Measurements from ENCODE around the gene SERBP1.
"Not testable (repeated sequence)": the region's sequence is repeated elsewhere in the genome, so short reads cannot be mapped to it uniquely, and the experiment has no call there.

Gene SERBP1

DNA sequence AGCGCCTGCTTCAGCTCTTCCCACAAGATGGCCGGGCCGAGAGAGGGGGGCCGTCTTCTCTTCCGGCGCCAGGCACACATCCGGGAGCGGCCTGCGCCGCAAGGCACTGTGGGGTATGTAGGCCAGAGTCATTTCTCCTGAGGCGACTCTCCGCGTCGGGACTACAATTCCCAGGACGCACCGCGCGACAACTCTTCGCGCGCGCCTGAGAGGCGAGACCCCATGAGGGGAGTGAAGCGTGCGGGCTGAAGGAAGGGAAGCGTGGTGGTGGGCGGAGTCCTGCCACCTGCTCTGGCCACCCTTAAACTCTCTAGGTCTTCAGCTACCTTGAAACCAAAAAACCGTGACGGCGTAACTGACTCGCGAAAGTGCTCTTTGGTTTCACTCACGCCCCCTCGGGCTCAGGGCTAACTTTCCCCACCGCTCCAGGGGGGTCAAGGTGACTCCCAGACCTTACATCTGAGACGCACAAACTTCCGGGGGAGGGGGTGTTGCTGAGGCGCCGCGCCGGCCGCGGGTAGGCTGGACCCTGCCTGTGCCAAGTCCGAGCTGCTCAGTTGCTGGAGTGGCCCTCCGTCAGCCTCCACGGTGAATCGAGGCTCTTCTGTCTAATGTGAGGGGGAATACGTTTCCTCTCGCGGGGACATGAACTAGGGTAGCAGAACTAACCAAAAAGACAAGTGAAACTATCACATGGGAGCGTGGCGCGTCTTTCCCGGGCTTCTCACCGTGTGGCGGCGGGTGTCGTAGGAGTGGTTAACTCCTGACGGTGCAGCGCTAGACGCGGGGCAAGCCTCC lies at the start of gene SERBP1:
Gene SERBP1 (minus strand): TSS at position 45 of the 798 bp plus-strand sequence. CDS start 102 bp downstream, outside the sequence.
- peak; percentile 99 for DNase-seq

DNA sequence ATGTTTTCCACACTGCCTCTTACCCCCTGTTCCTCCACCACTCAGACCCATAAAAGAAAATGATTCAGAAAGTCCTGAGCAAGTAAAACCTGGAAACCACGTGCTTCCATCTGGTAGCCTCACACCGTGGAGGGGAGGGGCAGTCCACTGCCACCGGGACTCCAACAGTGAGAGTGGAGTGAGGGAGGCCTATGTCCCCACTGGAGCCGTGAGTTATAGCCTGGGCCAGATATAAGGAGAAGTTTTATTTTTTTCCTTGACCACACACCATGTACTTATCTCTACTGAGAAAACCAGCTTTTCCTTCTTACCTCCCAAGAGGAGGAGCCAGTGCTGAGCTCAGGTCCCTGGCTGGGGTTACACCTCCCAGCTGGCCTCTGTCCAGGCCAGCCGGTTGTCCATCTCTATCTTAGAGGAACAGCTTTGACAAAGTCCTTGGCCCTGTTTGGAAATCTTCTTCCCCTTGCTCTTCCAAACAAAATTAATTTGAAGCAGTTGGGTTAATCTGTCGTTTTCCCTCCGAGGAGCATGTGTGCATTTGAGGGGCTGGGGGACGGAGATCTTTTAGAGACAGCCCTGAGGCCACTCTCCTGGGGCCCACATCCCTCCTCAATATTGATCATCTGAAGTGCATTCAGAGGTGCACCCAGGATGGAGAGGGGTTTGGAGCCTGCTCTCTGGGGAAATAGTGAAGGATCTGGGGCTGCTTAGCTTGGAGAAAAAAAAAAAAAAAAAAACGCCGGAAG lies 49.1 kb upstream of the SERBP1 start:
- no peak for DNase-seq

DNA sequence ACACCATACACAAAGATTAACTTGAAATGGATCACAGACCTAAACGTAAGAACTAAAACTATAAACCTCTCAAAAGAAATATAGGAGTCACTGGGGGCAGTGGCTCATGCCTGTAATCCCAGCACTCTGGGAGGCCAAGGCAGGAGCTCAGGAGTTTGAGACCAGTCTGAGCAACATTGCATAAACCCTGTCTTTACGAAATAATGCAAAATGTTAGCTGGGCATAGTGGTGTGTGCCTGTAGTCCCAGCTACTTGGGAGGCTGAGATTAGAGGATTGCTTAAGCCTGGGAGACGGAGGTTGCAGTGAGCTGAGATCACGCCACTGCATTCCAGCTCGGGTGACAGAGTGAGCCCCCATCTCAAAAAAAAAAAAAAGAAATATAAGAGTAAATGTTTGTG lies 46.7 kb upstream of the SERBP1 start:
- no peak for DNase-seq

DNA sequence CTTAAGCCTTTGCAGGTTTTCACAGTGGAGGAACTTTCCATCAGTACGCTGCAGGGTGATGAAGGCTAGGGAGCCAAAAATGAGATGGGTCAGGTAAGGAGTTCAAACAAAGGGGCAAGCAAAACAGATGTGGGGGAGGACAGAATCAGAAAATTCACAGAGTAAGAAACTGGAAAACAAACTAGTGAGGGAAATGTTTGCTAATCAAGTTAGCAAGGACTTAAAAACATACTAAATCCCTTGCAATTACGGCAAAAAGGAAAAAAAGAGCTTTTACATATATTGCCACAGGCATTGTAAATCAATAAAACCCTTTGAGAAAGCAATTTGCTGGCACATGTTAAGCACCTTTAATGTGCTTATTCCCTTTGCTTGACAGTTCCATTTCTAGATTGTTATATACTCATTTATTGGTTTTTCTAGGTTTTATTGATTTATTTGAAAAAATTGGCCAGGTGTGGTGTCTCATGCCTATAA lies 45.8 kb upstream of the SERBP1 start:
- no peak for DNase-seq

DNA sequence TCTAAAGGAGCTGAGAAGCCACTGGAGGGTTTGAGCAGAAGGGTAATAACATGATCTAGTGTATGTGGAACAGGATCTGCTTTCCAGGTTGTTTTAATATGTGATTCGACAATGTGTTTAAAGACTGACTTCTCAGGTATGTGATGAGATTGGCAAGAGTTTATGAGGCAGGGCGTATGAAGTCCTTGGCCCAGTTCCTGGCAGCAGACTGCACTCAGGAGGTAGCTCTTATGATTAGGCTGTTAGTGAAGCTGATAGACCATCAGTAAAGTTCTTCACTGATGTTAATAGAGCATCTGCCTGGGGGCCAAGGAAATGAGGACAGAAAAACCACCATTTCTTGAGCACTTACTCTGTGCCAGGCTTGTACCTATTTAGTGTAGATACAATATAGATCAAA lies 41.9 kb upstream of the SERBP1 start:
- DNase-seq, result no peak

DNA sequence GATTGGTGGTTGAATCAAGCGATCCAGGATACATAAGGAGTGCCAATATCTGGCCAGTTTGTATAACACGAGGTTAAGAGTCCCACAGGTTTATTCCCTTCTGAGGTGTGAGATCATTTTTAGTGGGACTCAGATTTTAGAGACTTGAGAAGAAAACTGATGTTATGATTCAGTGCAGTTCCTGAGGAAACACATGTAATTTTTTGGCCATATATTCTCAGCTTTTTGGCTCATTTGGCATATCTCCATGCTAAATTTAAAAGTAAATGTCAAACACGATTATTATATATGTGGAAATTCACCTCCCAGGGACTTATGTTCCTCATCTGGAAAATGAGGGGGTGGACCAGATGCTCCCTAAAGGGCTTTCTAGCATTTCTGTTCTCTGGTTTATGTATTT lies 39.2 kb upstream of the SERBP1 start:
- no peak for DNase-seq

DNA sequence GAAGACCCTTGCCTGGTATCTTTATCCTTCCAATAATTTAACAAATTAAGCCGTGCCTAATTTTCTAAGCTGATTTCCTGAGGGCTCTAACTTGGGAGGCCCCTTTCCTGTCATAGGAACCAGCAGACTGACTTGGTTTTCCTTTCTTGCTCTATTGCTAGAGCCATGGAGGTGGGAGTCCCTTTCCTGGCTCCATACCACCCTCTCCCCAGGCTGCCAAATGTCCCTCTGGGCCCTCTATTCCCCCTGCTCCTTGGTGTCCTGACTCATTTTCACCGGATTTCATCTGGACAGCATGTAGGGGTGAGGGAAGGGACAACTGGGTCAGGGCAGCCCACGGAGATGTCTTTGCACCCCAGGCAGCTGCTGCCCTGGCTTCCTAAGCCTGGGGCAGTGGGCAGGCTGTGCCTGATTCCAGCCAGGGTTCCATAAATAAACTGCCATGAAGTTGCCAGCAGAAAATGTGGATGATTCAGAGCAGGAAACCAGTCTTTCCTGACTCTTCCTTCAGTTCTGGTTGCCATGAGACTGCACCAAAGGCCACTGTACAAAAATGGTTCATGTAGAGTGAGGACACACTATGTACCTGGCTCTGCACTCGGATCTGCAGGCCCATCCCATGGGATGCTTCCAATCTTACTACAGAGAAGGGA lies 38.0 kb upstream of the SERBP1 start:
- DNase-seq, result no peak

DNA sequence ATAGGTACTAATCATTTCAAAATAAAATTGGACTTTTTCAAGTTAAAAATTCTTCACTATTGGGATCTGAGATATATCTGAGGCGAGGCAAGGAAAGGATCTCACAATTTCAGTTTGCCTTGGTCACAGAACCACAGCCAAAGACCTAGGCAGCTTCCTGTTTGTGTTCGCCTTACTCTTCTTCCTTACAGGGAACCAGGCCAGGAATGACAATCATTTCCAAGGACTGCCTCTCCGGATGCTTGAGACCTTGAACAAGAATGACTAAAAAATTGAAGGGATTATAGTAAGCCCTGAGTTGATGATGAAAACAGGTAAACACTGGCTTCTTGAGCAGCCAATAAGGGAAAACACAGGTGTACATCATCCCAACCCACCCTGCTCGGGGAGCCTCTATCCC lies 35.2 kb upstream of the SERBP1 start:
- no peak for DNase-seq

DNA sequence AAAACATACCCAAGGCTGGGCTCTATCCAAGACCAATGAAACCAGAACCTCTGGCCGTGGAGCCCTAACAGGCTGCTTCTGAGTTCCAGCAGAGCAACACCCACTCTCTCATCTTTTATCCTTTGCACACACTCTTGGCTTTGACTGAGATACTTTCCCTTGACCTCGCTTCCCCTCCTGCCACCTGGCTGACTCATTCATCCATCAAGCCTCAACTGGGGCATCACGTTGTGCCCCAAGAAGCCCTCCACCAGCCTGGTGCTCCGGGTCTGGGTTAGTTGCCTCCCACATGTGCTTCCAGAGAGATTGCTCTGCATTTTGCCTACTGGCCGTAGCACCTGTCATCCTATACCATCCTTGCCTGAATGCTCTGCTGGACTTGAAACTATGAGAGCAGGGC lies 34.5 kb upstream of the SERBP1 start:
- DNase-seq, result no peak

DNA sequence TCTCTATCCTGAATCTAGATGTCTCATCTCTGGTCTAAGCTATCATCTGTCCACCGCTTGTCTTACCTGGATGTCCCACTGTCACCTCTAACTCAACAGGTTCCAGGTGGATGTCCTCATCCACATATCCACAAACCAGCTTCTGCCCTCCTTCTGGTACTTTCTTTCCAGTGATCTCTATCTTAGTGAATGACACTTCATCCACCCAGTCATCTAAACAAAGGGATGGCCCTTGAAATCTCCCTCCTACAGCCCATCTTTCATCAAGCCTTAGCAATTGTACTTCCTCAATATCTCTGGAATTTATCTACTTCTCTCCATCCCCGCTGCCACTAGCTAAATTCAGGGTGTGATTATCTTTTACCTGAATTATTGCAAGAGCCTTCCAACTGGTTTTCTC lies 33.9 kb upstream of the SERBP1 start:
- no peak for DNase-seq

DNA sequence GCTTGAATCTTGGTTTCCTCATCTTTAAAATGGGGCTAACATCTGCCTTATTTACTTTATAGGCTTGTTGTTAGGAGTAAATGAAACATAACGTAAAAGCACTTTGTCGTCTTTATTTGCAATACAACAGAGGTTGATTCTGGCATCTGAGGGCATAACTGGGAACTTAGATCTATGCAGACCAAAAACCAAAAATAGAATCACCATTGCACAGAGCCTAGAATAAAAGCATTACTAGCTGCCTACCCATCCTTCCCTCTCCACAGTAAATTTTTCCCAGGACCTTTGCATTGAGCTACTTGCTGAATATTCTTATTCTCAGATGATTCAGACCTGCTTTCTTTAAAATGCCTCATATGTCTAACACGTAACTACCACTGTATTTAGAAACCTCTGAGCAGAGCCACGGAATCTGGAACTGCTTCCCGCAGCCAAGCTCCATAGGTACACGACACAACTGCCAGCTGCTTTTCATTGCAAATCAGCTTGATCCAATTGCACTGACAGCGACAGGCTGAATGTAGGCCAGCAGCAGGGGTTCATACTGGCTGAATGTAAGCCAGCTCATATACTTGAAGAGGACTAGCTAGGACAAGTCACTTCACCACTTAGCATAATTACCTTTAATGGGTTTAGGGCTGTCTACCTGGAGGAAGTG lies 33.2 kb upstream of the SERBP1 start:
- peak; percentile 84 for DNase-seq

DNA sequence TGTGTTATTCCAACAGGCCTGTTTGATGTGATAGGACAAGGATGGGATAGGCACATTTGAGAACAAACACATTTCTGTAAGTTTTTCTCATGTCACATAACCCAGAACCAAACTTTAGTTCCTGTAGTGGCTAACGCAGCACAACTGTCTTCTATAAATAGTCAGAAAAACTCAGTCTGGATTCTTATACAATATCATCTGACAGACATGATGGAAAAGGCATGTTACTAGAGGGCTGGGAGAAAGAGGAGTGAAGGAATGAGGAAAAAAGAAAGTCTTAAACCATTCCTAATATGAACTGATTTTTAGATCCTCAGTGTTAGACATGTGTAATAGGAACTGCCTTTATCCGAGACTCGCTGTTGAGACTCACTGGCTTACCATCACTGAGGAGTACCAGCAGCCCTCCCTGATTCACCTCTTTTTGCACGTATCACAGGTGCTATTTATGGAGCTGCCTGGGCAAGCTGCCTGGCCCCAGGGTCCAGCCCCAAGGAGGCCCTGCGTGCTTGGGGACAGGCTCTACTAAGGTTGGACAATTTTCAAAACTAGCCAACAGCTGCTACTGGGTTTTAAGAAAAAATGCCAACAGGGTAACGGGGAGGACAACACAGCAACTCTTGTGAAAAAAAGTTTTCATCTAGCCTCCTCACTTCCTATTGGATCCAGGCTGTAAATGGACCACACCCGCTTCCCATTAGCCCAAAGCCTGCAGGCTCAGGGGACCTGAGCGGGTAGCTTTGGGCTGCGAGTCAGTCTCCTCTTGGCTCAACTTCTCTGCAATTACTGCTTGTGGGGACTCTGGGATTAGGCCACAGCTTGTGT lies 30.7 kb upstream of the SERBP1 start:
- no peak for DNase-seq

DNA sequence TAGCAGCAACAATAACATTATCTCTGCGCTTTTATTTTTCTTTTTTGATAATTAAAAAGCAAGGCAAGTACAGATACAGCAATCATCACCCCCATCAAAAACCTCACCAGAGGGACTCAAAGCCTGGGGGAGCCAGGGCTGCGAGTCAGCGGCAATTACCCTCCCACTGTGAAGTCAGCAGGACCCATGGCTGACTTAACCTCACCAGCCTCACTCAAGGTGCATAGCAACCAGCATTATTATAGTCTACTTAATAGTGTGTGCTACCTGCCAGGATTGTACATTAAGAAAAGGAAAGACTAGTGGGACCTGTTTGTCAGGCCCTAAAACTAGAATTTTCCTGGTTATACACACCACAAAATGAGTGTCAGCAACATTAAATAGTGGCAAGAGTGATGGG lies 28.9 kb upstream of the SERBP1 start:
- no peak for DNase-seq

DNA sequence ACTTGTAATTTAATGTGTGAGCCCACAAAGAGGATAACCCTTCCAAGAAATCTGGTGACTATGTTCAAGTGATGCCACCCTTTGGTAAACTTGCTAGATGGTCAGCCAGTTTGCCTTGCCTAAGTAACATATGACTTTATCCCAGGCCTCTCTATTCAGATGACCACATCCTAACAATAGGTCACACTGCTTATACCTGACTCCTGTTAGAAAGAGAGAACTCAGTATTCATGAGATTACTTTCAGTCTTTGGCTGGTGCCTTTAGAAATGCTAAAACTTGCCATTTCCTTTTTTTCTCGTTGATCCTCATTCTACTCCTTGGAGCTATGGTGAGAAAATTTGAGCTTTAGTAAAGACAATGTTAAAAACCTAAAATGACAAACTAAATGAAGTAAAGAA lies 28.5 kb upstream of the SERBP1 start:
- no peak for DNase-seq

DNA sequence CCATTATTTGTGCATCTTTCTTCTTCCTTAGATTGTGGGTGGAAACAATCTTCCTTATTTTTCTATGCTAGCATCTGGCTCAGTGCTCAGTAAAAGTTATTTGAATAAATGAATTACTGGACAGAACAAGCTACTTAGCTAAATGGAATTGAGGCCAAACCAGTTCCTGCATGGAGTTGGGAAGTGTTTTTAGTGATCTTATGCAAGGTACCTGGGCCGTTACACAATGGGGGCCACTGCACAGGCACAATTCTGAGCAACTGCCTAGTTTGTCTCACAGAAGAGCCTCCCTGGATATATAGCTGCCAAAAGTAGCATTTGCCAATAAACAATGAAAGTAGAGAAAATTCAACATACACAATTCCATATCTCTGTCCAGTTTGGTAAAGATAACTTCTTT lies 27.0 kb upstream of the SERBP1 start:
- no peak for DNase-seq

DNA sequence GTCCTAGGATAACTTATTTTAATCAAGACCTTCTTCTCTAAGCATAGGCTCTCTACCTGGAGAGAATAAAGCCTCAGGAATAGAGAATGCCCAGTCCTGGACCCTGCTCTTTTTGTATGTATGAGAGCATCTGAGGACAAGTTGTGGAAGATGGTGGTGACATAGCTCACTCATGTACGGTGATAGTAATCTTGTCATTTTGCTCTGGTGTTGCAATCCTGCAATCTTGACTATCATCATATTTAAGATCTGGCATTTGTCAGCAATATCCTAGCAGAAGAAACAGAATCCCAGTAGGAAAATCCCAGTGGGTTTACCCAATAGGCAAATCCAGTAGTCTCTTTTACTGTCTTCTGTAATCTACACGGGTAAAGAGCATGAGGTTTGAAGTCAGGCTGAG lies 21.6 kb upstream of the SERBP1 start:
- DNase-seq, result no peak

DNA sequence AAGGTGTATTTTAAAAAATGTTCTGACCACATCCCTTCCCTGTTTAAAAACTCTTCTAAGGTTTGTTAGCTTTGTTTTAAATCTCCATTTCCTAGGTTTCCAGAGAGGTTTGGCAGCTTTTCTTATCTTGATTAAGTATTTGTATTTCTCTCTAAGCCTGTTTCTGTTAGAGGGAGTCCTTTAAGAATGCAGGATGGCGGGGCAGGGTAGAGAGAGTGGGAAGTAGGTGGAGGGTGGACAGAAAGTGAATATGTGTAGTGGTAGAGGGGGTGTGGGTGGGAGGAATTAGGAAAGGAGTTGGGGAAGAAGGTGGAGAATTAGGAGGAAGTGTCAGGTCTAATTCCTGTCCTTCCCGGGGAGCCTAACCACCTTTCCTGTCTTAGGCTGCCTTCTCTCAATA lies 21.2 kb upstream of the SERBP1 start:
- no peak for DNase-seq

DNA sequence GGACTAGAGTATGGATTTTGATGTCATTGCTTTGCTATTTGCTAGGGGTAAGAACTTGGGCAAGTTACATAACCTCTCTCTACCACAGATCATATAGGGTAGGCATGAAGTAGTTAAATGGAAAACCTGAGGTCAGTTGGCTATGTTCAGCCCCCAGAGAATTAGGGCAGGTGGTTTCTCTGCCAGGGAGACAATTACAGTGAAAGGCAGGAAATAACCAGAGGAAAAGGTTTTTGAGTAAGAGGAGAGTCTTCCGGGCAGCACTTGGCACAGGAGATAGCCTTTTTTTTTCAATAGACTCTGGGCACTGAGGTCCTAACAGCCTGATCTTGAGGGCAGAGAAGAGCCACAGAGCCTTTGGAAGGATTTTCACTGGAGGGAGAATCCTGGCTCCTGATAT lies 16.7 kb upstream of the SERBP1 start:
- DNase-seq, result no peak

DNA sequence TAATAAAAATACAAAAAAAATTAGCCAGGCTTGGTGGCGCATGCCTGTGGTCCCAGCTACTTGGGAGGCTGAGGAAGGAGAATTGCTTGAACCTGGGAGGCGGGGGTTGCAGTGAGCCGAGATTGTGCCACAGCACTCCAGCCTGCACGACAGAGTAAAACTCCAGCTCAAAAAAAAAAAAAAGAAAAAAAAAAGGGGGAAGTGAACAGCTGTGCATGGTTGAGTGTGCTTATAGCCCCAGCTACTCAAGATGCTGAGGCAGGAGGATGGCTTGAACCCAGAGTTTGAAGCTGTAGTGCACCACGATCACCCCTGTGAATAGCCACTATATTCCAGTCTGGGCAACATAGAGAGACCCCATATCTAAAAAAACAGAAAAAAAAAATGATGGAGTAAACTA lies 15.8 kb upstream of the SERBP1 start:
- DNase-seq, result not testable (repeated sequence)

DNA sequence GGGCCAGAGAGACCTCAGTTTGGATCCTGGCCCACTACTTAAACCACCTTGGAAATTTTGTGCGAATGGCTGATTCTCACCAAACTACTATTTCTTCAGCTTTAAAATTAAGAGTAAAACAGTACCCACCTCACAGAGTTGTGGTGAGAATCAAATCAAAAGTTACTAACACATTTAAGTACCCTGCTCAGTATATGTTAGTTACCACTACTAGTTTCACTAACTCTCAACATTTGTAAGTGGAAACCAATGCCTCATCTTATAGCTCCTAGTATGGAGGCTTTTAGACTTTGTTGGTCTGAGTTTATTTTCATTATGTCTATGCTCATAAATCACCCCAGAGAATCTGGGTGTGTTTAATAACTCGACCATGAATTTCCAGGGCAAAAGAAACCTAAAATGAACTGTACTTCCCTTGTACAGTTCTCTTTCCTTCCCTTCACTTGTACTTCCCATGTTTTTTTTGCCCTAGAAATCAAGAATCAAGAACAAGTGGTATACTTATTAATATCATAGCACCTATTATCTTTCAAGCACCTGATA lies 11.6 kb upstream of the SERBP1 start:
- DNase-seq, result no peak

DNA sequence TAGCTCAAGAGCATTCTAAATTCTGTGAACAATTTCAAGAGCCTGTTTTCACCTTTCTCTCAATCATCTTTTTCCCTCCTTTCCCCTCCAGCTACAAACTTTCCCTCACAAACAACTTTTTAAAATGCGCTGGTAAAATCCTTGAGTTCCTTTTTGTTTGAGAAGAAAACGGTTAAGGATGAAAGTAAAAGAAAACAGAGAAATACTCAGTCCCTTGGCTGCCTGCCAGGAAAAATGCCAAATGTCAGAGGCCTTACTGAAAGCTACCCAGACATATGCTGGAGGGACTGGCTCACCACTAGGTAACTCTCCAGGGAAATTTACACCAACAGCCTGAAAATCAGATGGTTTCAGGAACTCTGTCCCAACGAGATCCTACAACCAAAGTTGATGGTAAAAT lies 11.0 kb upstream of the SERBP1 start:
- no peak for DNase-seq

DNA sequence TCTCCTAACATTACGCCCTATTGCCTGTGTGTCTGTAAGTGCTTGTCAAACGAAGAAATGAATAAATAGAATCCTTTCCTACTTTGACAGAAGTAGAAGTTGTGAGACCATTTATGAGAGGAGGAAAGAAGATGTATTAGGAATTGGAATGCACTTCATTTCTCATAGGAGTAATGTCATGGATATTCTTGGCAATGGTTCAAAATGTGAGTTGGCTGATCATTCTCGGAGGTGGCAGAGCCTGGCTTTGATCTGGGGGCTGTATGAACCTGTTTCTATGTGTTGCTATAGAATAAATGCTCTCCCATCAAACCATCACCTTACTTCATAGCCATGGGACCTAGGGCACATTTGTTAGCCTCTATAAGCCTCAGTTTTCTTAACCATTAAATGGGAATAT lies 10.1 kb upstream of the SERBP1 start:
- DNase-seq, result no peak
